Measurements from ENCODE around the gene RBP2. TPM values are rescaled to one million over a fixed set of nuclear protein-coding genes. Genes with fewer than 3 reads are reported as not detected.

RBP2 gene
- total and polyA plus RNA-seq, 9 of the 15 experiments (the other 6 are each of a cell fraction or from before 2014, with no cell fraction given) = not detected

GRCh38 chr3:139519998-139520737 is 43.9 kb upstream of the RBP2 start (continued):
- TF ChIP-seq GABPB1 (CRISPR knock-in tag; IDR thresholded peaks at IDR 0.05) = 0 out of 2 replicates have a peak, but pooled peaks have one; percentile 18
- TF ChIP-seq NCOA1 (IDR thresholded peaks at IDR 0.05; ENCODE audit: low read depth) = no peak
- TF ChIP-seq ZNF232 (CRISPR knock-in tag; IDR thresholded peaks at IDR 0.05) = peak; percentile 50; the same call in 1 of the 2 replicates
- TF ChIP-seq FUS (optimal IDR thresholded peaks at IDR 0.05; ENCODE audit: low read depth, low read length) = no peak
- TF ChIP-seq CREM (IDR thresholded peaks at IDR 0.05; ENCODE audit: low read depth) = peak; percentile 30; the same call in 1 of the 2 replicates
- TF ChIP-seq MAFK (IDR thresholded peaks at IDR 0.05; ENCODE audit: low read length) = no peak
- peak; percentile 58; the same call in 1 of the 2 replicates for TF ChIP-seq XRCC5 (IDR thresholded peaks at IDR 0.05; ENCODE audit: low read depth, low read length)
- TF ChIP-seq SNAPC5 (CRISPR knock-in tag; IDR thresholded peaks at IDR 0.05) = no peak
- 0 out of 2 replicates have a peak, but pooled peaks have one; percentile 59 for TF ChIP-seq ZNF431 (CRISPR knock-in tag; IDR thresholded peaks at IDR 0.05)
- TF ChIP-seq CTBP1 (IDR thresholded peaks at IDR 0.05; ENCODE audit: borderline replicate concordance) = peak; percentile 38; the same call in 1 of the 2 replicates
- peak; percentile 90 for TF ChIP-seq FOXP4 (CRISPR knock-in tag; IDR thresholded peaks at IDR 0.05; ENCODE audit: borderline replicate concordance)
- TF ChIP-seq EP400 (IDR thresholded peaks at IDR 0.05) = peak; percentile 69; the same call in 1 of the 2 replicates
- no peak for TF ChIP-seq ATF1 (CRISPR knock-in tag; IDR thresholded peaks at IDR 0.05)
- TF ChIP-seq ATF1 (tag; IDR thresholded peaks at IDR 0.05) = 0 out of 2 replicates have a peak, but pooled peaks have one; percentile 32
- no peak for TF ChIP-seq RBM15 (IDR thresholded peaks at IDR 0.05; ENCODE audit: insufficient read depth, low read length)
- no peak for TF ChIP-seq TARDBP (IDR thresholded peaks at IDR 0.05)
- peak; percentile 86; the same call in 1 of the 2 replicates for TF ChIP-seq ZNF511 (CRISPR knock-in tag; IDR thresholded peaks at IDR 0.05)
- peak; percentile 53 to 66; a peak in 3 of 4 replicates for TF ChIP-seq MNT (conservative IDR thresholded peaks at IDR 0.05)
- TF ChIP-seq RAD51 (IDR thresholded peaks at IDR 0.05; ENCODE audit: borderline replicate concordance, low read depth) = no peak
- TF ChIP-seq ZBTB33 (CRISPR knock-in tag; IDR thresholded peaks at IDR 0.05) = peak; percentile 50; the same call in 1 of the 2 replicates
- 0 out of 4 replicates have a peak, but pooled peaks of 1 of the 2 experiments have one; percentile 31 for TF ChIP-seq FOXK2 (conservative IDR thresholded peaks at IDR 0.05 in 1 of 2, IDR thresholded peaks at IDR 0.05 in 1 of 2; ENCODE audit: low read depth in 2 of 2)
- TF ChIP-seq ZNF324 (CRISPR knock-in tag; IDR thresholded peaks at IDR 0.05) = no peak

All from K562 (cell line).